Liver (tissue), 9 donors: Measurements from ENCODE around the gene GPR6. TPM values are rescaled to one million over a fixed set of nuclear protein-coding genes. Genes with fewer than 3 reads are reported as not detected.

Experiments
- DNase-seq: peaks from one replicate; pipeline ENCODE4 v3.0.0-alpha.2; 2017; ENCODE audit warnings: low spot score
- H3K27ac ChIP-seq, 2 donors: one replicate each; pipeline ENCODE4 v1.7.0; 2013; ENCODE audit warnings: inconsistent platforms in 2 of 2, low read length in 2 of 2, control low read depth in 1 of 2, low read depth in 1 of 2, mild to moderate bottlenecking in 1 of 2
- H3K27me3 ChIP-seq, 4 donors: one replicate each; pipeline versions ENCODE4 v1.6.1 to v1.7.0; 2013; ENCODE audit warnings: low read length in 3 of 4, inconsistent platforms in 1 of 4, mild to moderate bottlenecking in 1 of 4, moderate library complexity in 1 of 4; ENCODE audit not compliant: control insufficient read depth in 4 of 4, insufficient read depth in 4 of 4
- H3K36me3 ChIP-seq, 4 donors: one replicate each; pipeline versions ENCODE4 v1.6.1 to v1.7.0; 2013; ENCODE audit warnings: low read length in 3 of 4, mild to moderate bottlenecking in 3 of 4, low read depth in 1 of 4, moderate library complexity in 1 of 4; ENCODE audit not compliant: control insufficient read depth in 4 of 4, insufficient read depth in 3 of 4
- H3K4me1 ChIP-seq, 4 donors: one replicate each; pipeline versions ENCODE4 v1.6.1 to v1.7.0; 2013; ENCODE audit warnings: low read length in 3 of 4, mild to moderate bottlenecking in 3 of 4, moderate library complexity in 1 of 4; ENCODE audit not compliant: control insufficient read depth in 4 of 4, insufficient read depth in 4 of 4
- H3K4me3 ChIP-seq, 3 donors: one replicate each; pipeline versions ENCODE4 v1.6.1 to v1.7.0; 2013; ENCODE audit warnings: low read length in 3 of 3, control low read depth in 1 of 3, low read depth in 1 of 3, mild to moderate bottlenecking in 1 of 3
- H3K9ac ChIP-seq, 2 donors: one replicate each; pipeline ENCODE4 v1.7.0; 2013; ENCODE audit warnings: low read length in 2 of 2, mild to moderate bottlenecking in 2 of 2, moderate library complexity in 2 of 2, control low read depth in 1 of 2, low read depth in 1 of 2
- H3K9me3 ChIP-seq, 4 donors: one replicate each; pipeline versions ENCODE4 v1.6.1 to v1.7.0; 2013; ENCODE audit warnings: low read length in 3 of 4; ENCODE audit not compliant: control insufficient read depth in 4 of 4
- EGR1 ChIP-seq, 2 donors: IDR thresholded peaks; 2 replicates each; pipeline ENCODE4 v1.6.1; 2016 to 2018; ENCODE audit warnings: antibody characterized with exemption in 2 of 2, low read depth in 2 of 2
- FOXA1 ChIP-seq: IDR thresholded peaks from 2 replicates; pipeline ENCODE4 v1.6.1; 2016; ENCODE audit warnings: antibody characterized with exemption
- FOXA2 ChIP-seq: IDR thresholded peaks from 2 replicates; pipeline ENCODE4 v1.6.1; 2016; ENCODE audit warnings: antibody characterized with exemption
- GABPA ChIP-seq, 2 donors: IDR thresholded peaks in 1 of 2; conservative IDR thresholded peaks in 1 of 2; 2 replicates each; pipeline ENCODE4 v1.6.1; 2016; ENCODE audit warnings: antibody characterized with exemption in 2 of 2, mild to moderate bottlenecking in 1 of 2, moderate library complexity in 1 of 2
- HNF4A ChIP-seq, 2 donors: conservative IDR thresholded peaks; 2 replicates each; pipeline ENCODE4 v1.6.1; 2016; ENCODE audit warnings: antibody characterized with exemption in 2 of 2, mild to moderate bottlenecking in 2 of 2
- HNF4G ChIP-seq: IDR thresholded peaks from 2 replicates; pipeline ENCODE4 v1.6.1; 2016; ENCODE audit warnings: antibody characterized with exemption
- JUND ChIP-seq, 2 donors: IDR thresholded peaks; 2 replicates each; pipeline ENCODE4 v1.6.1; 2016; ENCODE audit warnings: antibody characterized with exemption in 2 of 2
- NR2F2 ChIP-seq: IDR thresholded peaks from 2 replicates; pipeline ENCODE4 v1.6.1; 2016; ENCODE audit warnings: antibody characterized with exemption
- RAD21 ChIP-seq, 2 donors: IDR thresholded peaks; 2 replicates each; pipeline ENCODE4 v1.6.1; 2016; ENCODE audit warnings: antibody characterized with exemption in 2 of 2, mild to moderate bottlenecking in 2 of 2
- RXRA ChIP-seq, 2 donors: IDR thresholded peaks; 2 replicates each; pipeline ENCODE4 v1.6.1; 2017 to 2018; ENCODE audit warnings: antibody characterized with exemption in 2 of 2, mild to moderate bottlenecking in 1 of 2
- SP1 ChIP-seq: IDR thresholded peaks from 2 replicates; pipeline ENCODE4 v1.6.1; 2018; ENCODE audit warnings: antibody characterized with exemption, mild to moderate bottlenecking
- TAF1 ChIP-seq: conservative IDR thresholded peaks from 2 replicates; pipeline ENCODE4 v1.6.1; 2016; ENCODE audit warnings: antibody characterized with exemption, mild to moderate bottlenecking
- YY1 ChIP-seq: IDR thresholded peaks from 2 replicates; pipeline ENCODE4 v1.6.1; 2016; ENCODE audit warnings: antibody characterized with exemption, mild to moderate bottlenecking
- WGBS: extraction: QIAGEN DNeasy Blood & Tissue Kit; methylation state at CpG from one replicate; pipeline ENCODE4 v1.1.7; 2013; 5-methylcytosine and 5-hydroxymethylcytosine counted together
- polyA plus RNA-seq, 2 donors: library from polyadenylated mRNA; stranded (reverse) in 1 of 2; unstranded in 1 of 2; fragments of 200-250 nt in 1 of 2; fragments of >200 nt in 1 of 2; fragmentation: Nextera tagmentation in 1 of 2; extraction: Ambion mirVana in 1 of 2; gene quantifications; one replicate each; pipeline versions ENCODE4 v1.2.1 to v1.2.3, GENCODE V29; 2013 to 2015
- total RNA-seq, 2 donors: library from RNA; depleted of rRNA; stranded (reverse); fragments of >200 nt; gene quantifications; one replicate each; pipeline ENCODE4 v1.2.3, GENCODE V29; 2014
- TF ChIP-seq, protein P1 (sequence below): IDR thresholded peaks from 2 replicates; pipeline ENCODE4 v1.6.1; 2016; ENCODE audit warnings: antibody characterized with exemption
- TF ChIP-seq, protein P2 (sequence below): IDR thresholded peaks from 2 replicates; pipeline ENCODE4 v1.6.1; 2016; ENCODE audit warnings: antibody characterized with exemption, mild to moderate bottlenecking
- TF ChIP-seq, protein P3 (sequence below): fragments of 150-350 bp; IDR thresholded peaks from 2 replicates; pipeline ENCODE4 v1.5.1; 2017; ENCODE audit warnings: improper control_type of control experiment, low read depth, low read length; ENCODE audit not compliant: missing input control
- TF ChIP-seq, protein P4 (sequence below): IDR thresholded peaks from 2 replicates; pipeline ENCODE4 v1.6.1; 2016; ENCODE audit warnings: antibody characterized with exemption
- TF ChIP-seq, protein P5 (sequence below): IDR thresholded peaks from 2 replicates; pipeline ENCODE4 v1.6.1; 2016; ENCODE audit warnings: antibody characterized with exemption
- donor health status: healthy.
- donor health status: healthy.
- donor health status: healthy.
- donor health status: healthy.
- donor health status: healthy.

Gene GPR6
- total and polyA plus RNA-seq, 4 donors, result not detected

DNA sequence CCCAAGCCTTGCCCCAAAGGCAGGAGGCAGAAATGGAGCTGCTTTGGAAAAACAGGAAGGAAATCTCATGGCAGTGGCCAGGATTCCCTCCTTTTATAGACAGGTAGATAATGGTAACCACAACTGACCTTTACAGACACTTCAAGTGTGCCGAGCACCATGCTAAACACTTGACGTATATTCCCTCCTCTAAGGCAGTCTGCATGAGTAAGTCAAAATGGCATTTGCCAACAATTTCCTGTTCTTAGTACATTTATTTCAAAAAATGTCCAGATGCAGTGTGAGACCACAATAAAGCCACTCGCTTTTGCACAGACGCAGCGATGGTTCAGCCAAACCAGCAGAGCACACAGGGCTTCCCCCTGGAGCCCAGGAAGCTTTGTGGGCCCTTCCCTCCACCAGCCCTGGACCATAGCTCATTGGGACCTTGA, 16.5 kb upstream of the GPR6 start:
- Histone ChIP-seq H3K27me3 (peaks cover 0 to 2% (median 0%) of the 10 kb centered on the region in 4 donors), H3K27ac (no peak overlapping the region), H3K9me3 (peaks cover 3 to 8% (median 6%) of the 10 kb centered on the region in 4 donors), H3K4me1 (no peaks in the 10 kb centered on the region), H3K9ac (no peak overlapping the region), H3K36me3 (no peaks in the 10 kb centered on the region), H3K4me3 (no peak overlapping the region)
- TF ChIP-seq, protein P1, sequence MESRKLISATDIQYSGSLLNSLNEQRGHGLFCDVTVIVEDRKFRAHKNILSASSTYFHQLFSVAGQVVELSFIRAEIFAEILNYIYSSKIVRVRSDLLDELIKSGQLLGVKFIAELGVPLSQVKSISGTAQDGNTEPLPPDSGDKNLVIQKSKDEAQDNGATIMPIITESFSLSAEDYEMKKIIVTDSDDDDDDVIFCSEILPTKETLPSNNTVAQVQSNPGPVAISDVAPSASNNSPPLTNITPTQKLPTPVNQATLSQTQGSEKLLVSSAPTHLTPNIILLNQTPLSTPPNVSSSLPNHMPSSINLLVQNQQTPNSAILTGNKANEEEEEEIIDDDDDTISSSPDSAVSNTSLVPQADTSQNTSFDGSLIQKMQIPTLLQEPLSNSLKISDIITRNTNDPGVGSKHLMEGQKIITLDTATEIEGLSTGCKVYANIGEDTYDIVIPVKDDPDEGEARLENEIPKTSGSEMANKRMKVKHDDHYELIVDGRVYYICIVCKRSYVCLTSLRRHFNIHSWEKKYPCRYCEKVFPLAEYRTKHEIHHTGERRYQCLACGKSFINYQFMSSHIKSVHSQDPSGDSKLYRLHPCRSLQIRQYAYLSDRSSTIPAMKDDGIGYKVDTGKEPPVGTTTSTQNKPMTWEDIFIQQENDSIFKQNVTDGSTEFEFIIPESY, result no peak
- TF ChIP-seq, protein P2, sequence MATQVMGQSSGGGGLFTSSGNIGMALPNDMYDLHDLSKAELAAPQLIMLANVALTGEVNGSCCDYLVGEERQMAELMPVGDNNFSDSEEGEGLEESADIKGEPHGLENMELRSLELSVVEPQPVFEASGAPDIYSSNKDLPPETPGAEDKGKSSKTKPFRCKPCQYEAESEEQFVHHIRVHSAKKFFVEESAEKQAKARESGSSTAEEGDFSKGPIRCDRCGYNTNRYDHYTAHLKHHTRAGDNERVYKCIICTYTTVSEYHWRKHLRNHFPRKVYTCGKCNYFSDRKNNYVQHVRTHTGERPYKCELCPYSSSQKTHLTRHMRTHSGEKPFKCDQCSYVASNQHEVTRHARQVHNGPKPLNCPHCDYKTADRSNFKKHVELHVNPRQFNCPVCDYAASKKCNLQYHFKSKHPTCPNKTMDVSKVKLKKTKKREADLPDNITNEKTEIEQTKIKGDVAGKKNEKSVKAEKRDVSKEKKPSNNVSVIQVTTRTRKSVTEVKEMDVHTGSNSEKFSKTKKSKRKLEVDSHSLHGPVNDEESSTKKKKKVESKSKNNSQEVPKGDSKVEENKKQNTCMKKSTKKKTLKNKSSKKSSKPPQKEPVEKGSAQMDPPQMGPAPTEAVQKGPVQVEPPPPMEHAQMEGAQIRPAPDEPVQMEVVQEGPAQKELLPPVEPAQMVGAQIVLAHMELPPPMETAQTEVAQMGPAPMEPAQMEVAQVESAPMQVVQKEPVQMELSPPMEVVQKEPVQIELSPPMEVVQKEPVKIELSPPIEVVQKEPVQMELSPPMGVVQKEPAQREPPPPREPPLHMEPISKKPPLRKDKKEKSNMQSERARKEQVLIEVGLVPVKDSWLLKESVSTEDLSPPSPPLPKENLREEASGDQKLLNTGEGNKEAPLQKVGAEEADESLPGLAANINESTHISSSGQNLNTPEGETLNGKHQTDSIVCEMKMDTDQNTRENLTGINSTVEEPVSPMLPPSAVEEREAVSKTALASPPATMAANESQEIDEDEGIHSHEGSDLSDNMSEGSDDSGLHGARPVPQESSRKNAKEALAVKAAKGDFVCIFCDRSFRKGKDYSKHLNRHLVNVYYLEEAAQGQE, result no peak
- no peak for TF ChIP-seq TAF1
- no peak for TF ChIP-seq HNF4G
- TF ChIP-seq SP1, result no peak
- no peak for TF ChIP-seq HNF4A (conservative IDR thresholded peaks at IDR 0.05)
- no peak for TF ChIP-seq RAD21 (IDR thresholded peaks at IDR 0.05)
- TF ChIP-seq, protein P3, sequence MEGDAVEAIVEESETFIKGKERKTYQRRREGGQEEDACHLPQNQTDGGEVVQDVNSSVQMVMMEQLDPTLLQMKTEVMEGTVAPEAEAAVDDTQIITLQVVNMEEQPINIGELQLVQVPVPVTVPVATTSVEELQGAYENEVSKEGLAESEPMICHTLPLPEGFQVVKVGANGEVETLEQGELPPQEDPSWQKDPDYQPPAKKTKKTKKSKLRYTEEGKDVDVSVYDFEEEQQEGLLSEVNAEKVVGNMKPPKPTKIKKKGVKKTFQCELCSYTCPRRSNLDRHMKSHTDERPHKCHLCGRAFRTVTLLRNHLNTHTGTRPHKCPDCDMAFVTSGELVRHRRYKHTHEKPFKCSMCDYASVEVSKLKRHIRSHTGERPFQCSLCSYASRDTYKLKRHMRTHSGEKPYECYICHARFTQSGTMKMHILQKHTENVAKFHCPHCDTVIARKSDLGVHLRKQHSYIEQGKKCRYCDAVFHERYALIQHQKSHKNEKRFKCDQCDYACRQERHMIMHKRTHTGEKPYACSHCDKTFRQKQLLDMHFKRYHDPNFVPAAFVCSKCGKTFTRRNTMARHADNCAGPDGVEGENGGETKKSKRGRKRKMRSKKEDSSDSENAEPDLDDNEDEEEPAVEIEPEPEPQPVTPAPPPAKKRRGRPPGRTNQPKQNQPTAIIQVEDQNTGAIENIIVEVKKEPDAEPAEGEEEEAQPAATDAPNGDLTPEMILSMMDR, result no peak
- TF ChIP-seq, protein P4, sequence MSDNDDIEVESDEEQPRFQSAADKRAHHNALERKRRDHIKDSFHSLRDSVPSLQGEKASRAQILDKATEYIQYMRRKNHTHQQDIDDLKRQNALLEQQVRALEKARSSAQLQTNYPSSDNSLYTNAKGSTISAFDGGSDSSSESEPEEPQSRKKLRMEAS, result no peak
- no peak for TF ChIP-seq NR2F2
- TF ChIP-seq YY1, result no peak
- no peak for TF ChIP-seq EGR1 (IDR thresholded peaks at IDR 0.05; ENCODE audit: low read depth in 2 of 2)
- no peak for TF ChIP-seq JUND (IDR thresholded peaks at IDR 0.05)
- no peak for TF ChIP-seq GABPA (IDR thresholded peaks at IDR 0.05 in 1 of 2, conservative IDR thresholded peaks at IDR 0.05 in 1 of 2)
- no peak for TF ChIP-seq FOXA2
- no peak for TF ChIP-seq FOXA1
- TF ChIP-seq, protein P5, sequence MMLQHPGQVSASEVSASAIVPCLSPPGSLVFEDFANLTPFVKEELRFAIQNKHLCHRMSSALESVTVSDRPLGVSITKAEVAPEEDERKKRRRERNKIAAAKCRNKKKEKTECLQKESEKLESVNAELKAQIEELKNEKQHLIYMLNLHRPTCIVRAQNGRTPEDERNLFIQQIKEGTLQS, result no peak
- no peak for TF ChIP-seq RXRA (IDR thresholded peaks at IDR 0.05)
- no peak for DNase-seq
- WGBS, result 77% methylated on average over 5 of the region's 5 CpGs
